NCI-H1105 (cell line): ENCODE data around the gene PARD3.

ENCODE experiments used
- DNase-seq: peaks from one replicate; lab custom pipeline; 2025; lab: John Stamatoyannopoulos, UW

PARD3 gene

DNA sequence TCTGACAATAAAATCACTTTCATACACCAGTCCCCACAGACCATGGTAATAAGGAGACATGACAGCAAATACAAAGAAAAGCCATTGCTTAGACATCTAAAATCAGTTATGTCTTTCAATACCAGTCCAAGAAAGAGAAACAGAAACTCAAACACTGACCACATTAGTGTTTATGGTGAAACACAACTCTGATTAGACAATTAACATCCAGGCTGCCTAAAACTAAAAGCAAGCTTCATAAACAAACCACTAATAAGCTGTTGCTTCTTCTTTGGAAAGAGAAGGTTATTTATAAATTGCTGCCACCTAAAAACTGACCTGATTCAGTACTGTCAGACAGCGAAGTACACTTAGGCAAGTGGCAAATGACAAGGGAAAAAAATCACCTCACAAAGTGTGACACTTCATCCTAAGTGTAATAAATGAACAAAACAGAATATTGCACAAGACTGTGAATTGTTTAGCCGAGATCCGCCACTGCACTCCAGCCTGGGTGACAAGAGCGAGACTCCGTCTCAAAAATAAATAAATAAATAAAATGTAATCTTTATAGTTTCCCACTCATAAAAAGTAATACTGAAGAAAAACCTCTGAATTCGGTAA is 277.4 kb downstream of the PARD3 start:
- no peak for DNase-seq

- DNase-seq = no peak
These were observed 279.2 kb downstream of the PARD3 start for GRCh38 chr10:34535872-34536271.

DNA sequence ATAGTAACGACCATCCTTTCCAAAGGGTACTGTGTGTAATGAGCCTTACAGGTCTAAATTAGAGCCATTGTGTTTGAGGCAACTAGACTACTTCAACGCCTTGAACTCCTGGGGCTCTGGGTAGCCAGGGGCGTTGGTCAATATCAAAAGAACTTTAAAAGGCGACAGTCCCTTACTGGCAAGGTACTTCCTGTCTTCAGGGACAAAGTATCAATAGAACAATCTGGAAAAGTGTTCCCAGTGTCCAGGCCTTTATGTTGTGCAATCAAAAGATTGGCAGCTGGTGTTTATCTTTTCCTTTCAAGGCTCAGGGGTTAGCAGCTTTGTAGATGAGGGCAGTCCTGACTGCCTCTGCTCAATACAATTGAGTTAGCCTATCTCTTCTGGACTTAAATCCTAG is 284.3 kb downstream of the PARD3 start:
- no peak for DNase-seq

DNA sequence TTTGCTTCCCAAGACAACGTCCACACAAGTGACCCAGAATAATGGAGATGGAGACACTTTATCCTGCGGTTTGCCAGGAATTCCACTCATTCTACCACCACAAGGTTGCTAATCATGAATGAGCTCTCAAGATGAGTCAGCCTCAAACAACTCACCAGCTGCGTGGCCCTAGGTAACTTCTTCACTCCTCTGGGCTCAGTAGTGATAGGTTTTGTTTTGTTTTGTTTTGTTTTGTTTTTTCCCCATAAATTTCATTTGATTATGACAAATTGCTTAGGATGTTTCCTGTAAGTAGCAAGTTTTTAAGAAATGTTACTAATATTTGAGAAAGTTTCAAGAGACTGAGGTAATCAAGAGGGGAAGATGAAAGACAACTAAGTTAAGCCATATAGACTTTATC is 286.8 kb downstream of the PARD3 start:
- no peak for DNase-seq

DNA sequence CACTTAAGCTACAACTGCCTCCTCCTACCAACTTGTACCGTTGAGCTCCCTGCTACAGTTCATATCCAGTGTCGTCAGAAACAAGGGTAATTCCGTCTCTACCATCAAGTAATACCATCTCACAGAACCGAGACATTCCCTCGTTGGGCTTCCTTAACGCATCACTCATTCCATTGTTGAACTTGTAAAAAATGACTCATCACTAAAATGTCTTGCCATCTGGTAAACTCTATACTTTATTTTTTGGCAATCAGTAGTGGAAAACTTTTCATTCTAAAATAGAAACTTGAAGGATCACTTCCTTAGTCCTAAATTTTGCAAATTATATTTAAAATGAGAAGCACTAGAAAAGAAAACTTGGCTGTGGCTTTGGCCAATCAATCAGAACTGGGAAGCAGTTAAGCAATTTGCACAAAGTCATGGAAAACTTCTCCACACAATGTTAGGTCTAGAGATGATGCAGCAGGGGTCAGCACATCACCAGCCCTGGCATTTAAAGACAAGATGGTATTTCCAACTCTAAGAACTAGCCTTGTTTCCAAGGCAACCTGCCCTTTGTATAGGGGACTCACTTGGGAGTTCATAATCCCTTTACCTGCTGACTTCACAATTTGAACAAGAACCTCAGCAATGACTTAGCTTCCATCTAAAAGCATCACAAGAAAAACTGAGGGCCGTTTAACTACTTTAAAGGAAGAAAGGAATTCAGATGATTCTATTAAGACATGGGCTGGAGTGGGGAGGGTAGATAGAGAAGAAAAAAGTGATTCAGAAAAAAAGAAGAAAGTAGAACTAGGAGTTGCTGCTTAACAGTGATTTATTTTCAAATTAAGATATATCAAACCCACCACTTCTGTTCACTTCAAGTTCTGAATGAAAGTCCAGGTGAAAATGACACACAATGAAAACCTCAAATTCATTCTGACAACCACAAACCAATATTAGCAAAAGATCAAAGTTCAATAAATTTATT is 288.1 kb downstream of the PARD3 start:
- no peak for DNase-seq

GRCh38 chr10:34526186-34526585 is 288.9 kb downstream of the PARD3 start:
- DNase-seq = no peak

DNA sequence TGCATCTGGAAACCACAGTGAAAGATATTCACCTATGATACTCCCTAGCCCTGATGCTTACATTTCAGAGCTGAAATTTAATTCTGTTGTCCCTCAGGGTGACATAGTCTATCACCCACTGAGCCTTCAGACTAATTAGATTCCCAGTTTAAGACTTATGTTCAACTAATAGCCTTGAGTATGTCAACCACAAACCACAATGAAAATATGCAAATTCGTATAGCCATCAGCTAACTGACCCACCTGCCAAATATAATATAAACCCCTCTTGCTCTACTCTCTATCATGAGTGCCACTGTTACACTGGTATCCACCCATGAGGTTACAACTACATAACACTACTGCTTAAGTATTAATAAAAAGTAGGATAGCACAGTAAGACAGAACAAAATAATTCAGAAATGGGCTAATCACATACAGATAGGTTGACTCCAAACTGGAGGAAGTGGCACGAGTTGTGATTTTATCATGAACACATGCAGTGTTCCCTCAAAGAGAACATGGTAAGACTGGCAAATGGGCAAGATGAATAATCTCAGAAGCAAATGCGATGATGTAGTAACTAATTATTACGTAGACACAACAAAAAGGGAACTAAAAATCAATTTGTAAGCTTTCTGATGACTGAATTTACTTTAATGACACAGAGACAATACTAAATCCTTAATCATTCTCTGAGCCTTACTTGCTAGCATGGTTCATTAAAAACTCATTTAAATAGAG is 290.6 kb downstream of the PARD3 start:
- no peak for DNase-seq

DNA sequence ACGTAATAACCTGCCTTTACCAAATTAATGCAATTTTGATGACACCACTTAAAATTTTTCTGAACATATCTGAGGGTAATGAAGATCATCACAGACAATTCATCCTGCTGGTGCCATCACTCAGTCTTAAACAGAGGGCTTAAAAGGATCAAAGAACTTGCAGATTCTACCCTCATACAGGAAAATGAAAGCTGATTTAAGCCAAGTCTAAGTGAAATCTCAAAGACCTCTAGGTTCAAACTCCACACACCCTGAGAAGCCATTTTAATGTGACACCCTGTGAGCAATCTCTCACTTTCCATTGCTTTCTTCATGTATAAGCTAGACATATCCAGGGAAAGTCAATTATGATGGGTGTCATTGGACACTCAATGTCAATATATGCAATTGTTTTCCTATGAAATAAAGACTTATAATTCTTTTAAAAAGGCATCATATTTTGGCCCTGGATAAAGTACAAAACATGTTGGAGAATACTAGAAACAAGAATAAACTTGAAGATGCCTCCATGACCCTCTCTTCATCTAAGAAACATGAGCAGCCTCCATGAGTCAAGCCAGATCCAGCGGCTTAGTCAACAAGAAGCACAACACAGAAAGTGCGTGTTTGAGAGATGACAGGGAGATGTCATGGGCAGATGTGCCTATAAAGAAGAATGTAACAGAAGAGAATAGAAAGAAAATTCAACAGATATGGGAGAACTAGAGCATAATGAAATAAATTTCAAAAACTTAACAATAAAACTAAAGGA is 291.9 kb downstream of the PARD3 start:
- no peak for DNase-seq

DNA sequence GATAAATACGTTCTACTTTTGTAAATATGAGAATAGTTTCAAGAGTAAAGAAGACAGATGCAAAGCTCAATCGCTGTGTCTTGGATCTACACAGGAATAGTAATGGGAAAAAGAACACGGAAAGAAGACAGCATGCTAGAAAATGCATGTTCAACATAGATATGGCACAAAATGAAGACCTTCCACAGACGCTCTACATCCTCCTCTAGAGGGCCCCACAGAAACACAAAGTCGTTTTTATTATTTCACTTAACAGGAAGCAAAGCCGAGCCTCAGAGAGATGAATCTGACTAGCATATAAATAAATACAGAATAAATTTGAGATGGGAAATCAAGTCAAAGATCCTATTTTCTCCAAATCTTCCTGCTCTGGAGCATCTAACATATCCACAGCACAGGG is 292.6 kb downstream of the PARD3 start:
- no peak for DNase-seq

DNA sequence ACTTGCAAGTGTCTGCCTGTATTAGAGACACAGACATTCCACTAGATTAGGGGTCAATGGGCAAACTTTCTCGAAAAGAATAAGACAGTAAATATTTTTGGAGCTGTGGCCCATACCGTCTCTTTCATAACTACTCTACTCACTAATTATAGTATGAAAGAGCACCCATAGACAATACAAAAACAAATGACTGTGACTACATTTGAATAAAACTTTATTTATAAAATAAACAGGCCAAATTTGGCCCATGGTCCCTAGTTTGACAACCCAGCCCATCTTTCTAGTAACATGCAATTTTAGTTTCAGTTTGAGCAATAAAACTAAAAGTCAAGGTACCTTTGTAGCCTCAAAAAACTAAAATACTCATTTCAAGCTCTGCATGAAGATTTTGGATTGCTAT is 294.6 kb downstream of the PARD3 start:
- no peak for DNase-seq

- DNase-seq = no peak
These were observed 295.0 kb downstream of the PARD3 start for GRCh38 chr10:34520084-34520483.

- no peak for DNase-seq
These were observed 300.8 kb downstream of the PARD3 start for GRCh38 chr10:34514290-34514689.

DNA sequence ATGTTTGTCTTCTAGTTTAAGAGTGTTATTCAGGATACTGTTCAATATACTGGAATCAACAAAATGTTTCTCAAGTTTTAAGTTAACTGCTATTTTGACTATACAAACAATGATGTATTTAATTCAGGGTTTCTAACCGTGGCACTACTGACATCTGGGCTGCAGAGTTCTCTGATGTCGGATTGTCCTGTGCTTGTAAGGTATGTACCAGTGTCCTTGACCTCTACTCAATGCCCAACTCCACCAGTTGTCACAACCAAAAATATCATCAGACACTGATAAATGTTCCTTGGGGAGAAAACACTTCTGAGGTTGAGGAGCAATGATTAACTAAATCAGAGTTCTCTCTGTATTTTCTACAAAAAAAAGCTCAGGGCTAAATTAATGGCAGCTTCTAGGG is 301.5 kb downstream of the PARD3 start:
- DNase-seq = no peak

GRCh38 chr10:34507217-34507616 is 307.9 kb downstream of the PARD3 start:
- DNase-seq = peak; percentile 77

- DNase-seq = peak; percentile 48
These were observed 308.3 kb downstream of the PARD3 start for GRCh38 chr10:34506786-34507185.

GRCh38 chr10:34505338-34505737 is 309.8 kb downstream of the PARD3 start:
- no peak for DNase-seq

GRCh38 chr10:34504534-34504933 is 310.6 kb downstream of the PARD3 start:
- no peak for DNase-seq

DNA sequence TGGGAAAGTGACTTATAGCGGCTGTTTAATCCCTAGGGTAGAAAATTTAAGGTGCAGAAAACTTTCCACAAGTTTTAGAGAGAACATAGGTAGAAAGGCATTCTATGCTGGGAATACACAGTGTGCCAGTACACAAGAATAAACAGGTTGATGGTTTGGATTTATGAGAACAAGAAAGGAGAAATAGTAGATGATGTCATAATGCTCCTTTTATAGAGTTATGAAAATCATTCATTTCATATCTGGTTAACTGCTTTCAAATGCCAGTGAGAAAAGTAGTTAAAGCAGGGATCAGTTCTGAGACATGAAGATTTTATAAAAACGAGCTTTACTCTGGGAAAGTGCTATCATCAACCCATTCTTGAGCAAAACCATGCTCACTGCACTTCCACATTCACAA is 311.4 kb downstream of the PARD3 start:
- DNase-seq = no peak

GRCh38 chr10:34499612-34500279 is 315.4 kb downstream of the PARD3 start:
- DNase-seq = no peak

- no peak for DNase-seq
These were observed 316.3 kb downstream of the PARD3 start for GRCh38 chr10:34498821-34499220.

- DNase-seq = no peak
These were observed 319.2 kb downstream of the PARD3 start for GRCh38 chr10:34495938-34496337.

GRCh38 chr10:34494012-34494411 is 321.1 kb downstream of the PARD3 start:
- DNase-seq = no peak
